ENCODE measurements around the gene TMEM119. TPM values are rescaled to one million over a fixed set of nuclear protein-coding genes. Genes with fewer than 3 reads are reported as not detected.
A peak's percentile ranks its signal among the peaks of the same experiment; 100 is the strongest.

TMEM119 gene, protein sequence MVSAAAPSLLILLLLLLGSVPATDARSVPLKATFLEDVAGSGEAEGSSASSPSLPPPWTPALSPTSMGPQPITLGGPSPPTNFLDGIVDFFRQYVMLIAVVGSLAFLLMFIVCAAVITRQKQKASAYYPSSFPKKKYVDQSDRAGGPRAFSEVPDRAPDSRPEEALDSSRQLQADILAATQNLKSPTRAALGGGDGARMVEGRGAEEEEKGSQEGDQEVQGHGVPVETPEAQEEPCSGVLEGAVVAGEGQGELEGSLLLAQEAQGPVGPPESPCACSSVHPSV
- total RNA-seq (2014; rRNA removed; shearing (Covaris generic)) (58.6 and 93.2 TPM in 2 replicates), polyA plus RNA-seq (2016; fragmentation: Nextera tagmentation; extraction: Ambion mirVana) (55.5 and 58.1 TPM in 2 replicates)

DNA sequence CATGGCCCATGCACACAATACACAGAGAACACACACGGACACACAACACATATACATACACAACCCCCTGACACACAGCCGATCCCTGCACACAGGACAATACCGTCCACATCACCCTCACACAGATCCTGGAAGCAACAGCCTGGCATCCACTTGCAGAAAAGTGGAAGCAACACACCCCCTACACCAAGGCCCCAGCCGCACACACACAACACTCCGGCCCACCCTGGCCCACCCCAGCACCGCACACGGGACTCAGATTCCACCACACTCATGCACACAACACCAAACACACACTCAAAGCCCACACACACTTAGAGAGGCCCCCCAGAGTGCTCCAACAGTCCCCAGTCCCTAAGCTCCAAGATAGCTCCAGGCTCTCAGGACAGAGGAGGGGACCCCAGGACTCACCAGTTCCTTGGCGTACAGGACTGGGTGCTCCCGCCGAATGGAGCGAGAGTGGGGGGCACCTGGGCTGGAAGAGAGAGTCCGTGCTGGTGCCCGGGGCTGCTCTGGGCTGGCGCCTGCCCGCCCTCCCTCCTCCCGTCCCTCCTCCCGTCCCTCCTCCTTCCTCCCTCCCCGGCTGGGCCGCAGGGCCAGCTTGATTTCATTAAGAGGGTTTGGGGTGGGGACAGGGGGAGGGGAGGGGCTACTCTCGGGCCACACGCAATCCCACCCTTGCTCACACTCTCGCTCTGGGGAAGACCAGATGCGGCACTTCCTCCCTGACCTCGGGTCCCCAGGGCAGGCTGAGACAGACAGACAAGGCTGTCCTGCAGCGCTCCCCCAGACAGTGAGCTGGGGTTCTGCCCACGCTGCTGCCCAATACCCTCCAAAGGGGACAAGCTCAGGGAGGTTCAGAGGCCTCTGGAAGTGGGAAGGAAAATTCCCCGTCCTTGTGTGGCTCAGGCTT lies at the start of gene TMEM119:
TMEM119 (minus strand) TSS at position 526 of the 913 bp plus-strand sequence. CDS start 5,701 bp downstream, outside the sequence.
- peak; percentile 66 for DNase-seq
- Histone ChIP-seq H3K4me2 (ENCODE audit: unreplicated experiment) (peak within 1 kb of the TSS; percentile 75), H3K9me3 (ENCODE audit: low read depth) (no peaks in the 10 kb centered on the region), H3K9me2 (ENCODE audit: insufficient read depth) (no peaks in the 10 kb centered on the region), H3K4me1 (ENCODE audit: insufficient read depth) (peaks cover 18% of the 10 kb centered on the region), H3K27me3 (replicated peaks; ENCODE audit: insufficient read depth) (no peaks in the 10 kb centered on the region), H3K36me3 (ENCODE audit: low read depth) (no peaks in the 10 kb centered on the region), H3K9ac (peak within 1 kb of the TSS; percentile 69), H3K4me3 (peak within 1 kb of the TSS; percentile 71), H3K27ac (no peak within 1 kb of the TSS), H3K79me2 (ENCODE audit: insufficient read depth) (peaks cover 35% of the 10 kb centered on the region), H2AFZ (peak within 1 kb of the TSS; percentile 63), H3F3A (ENCODE audit: insufficient read depth) (no peaks in the 10 kb centered on the region; the same call in 1 of the 2 replicates), H4K20me1 (ENCODE audit: insufficient read depth) (no peaks in the 10 kb centered on the region)
- in situ Hi-C loops (cut with MboI): no loop called here
- no peak for TF ChIP-seq EZH2phosphoT487 (IDR thresholded peaks at IDR 0.05; ENCODE audit: insufficient read depth, low read depth)
- TF ChIP-seq EZH2 (IDR thresholded peaks at IDR 0.05; ENCODE audit: insufficient read depth, poor library complexity, severe bottlenecking): no peak
- WGBS, 2 experiments (ENCODE audit: low coverage in 1 of 2, low lambda C conversion rate in 2 of 2, missing lambda C conversion rate in 2 of 2): 1 to 2% methylated on average over 16 to 27 of the region's 27 CpGs

DNA sequence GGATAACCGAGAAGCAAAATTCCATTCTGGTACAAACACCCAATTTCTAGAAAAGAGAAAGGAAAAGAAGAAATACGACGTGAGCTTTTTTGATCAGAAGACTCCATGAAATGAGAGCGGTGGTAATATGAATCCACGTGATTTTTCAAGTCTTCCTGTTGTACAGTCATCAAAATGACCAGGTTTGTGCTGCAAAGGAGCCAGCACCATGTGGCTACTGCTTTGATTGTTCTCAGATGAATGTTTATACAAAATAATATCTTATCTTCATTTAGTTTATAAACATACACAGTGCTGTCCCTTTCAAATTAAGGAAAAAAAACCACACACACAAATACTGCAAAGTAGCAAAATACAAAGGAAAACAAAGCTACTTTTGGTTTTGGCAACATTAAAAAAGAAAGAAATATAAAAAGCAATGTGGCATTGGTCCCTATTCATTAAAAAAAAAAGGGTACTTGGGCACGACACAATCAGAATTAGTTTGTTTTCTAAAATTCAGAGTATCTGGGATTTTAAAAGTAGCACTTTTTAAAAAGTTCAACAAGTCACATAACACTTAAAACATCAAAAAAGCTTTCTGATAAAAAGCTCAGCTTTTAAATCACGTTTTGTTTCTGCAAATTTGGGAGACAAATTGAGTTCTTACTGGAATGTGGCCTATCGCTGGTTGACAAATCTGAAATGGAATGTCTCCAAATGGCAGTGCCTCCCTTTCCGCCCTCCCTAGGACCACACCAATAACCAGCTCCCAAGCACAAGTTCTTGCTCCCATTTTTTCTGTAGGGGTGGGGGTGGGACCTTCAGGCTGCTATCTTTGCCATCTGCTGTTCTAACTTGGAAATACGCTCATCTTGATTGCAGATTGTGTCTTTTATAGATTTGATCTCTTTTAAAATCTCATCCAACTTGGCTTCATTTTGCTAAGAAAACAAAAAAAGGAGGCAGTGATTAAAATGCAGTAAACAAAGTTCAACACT lies 49.0 kb upstream of the TMEM119 start:
- in situ Hi-C loops (cut with MboI): no loop called here
- Histone ChIP-seq H3K4me2 (ENCODE audit: unreplicated experiment) (no peak overlapping the region), H3K9ac (peak overlapping the region; percentile 16; the same call in 1 of the 2 replicates), H3K4me3 (no peak overlapping the region), H3F3A (ENCODE audit: insufficient read depth) (peaks cover 89% of the 10 kb centered on the region), H3K4me1 (ENCODE audit: insufficient read depth) (peaks cover 71% of the 10 kb centered on the region), H3K27ac (peak overlapping the region; percentile 92), H3K9me2 (ENCODE audit: insufficient read depth) (no peaks in the 10 kb centered on the region), H4K20me1 (ENCODE audit: insufficient read depth) (no peaks in the 10 kb centered on the region), H3K27me3 (replicated peaks; ENCODE audit: insufficient read depth) (no peaks in the 10 kb centered on the region), H3K79me2 (ENCODE audit: insufficient read depth) (peaks cover 69% of the 10 kb centered on the region), H3K9me3 (ENCODE audit: low read depth) (no peaks in the 10 kb centered on the region), H3K36me3 (ENCODE audit: low read depth) (peaks cover 74% of the 10 kb centered on the region), H2AFZ (no peak overlapping the region)
- TF ChIP-seq EZH2 (IDR thresholded peaks at IDR 0.05; ENCODE audit: insufficient read depth, poor library complexity, severe bottlenecking): no peak
- no peak for TF ChIP-seq EZH2phosphoT487 (IDR thresholded peaks at IDR 0.05; ENCODE audit: insufficient read depth, low read depth)
- whole genome bisulfite sequencing, 2 experiments (ENCODE audit: low coverage in 1 of 2, low lambda C conversion rate in 2 of 2, missing lambda C conversion rate in 2 of 2): 67 to 69% methylated on average over 10 of the region's 10 CpGs
- DNase-seq: peak; percentile 47

GRCh38 chr12:108645686-108646599 lies 48.1 kb upstream of the TMEM119 start:
- H3K27ac ChIP-seq: peak overlapping the region; percentile 92; the same call in 1 of the 2 replicates
- H3K9me3 ChIP-seq (ENCODE audit: low read depth): no peaks in the 10 kb centered on the region
- peaks cover 60% of the 10 kb centered on the region for H3K79me2 ChIP-seq (ENCODE audit: insufficient read depth)
- H3F3A ChIP-seq (ENCODE audit: insufficient read depth): peaks cover 90% of the 10 kb centered on the region
- H3K27me3 ChIP-seq (replicated peaks; ENCODE audit: insufficient read depth): no peaks in the 10 kb centered on the region
- 80 to 83% methylated on average over 15 of the region's 15 CpGs for WGBS, 2 experiments (ENCODE audit: low coverage in 1 of 2, low lambda C conversion rate in 2 of 2, missing lambda C conversion rate in 2 of 2)
- H3K9me2 ChIP-seq (ENCODE audit: insufficient read depth): no peaks in the 10 kb centered on the region
- H3K4me2 ChIP-seq (ENCODE audit: unreplicated experiment): no peak overlapping the region
- H3K9ac ChIP-seq: no peak overlapping the region
- H3K36me3 ChIP-seq (ENCODE audit: low read depth): peaks cover 65% of the 10 kb centered on the region
- DNase-seq: no peak
- in situ Hi-C loops (cut with MboI): no loop called here
- no peak overlapping the region for H2AFZ ChIP-seq
- no peak for TF ChIP-seq EZH2phosphoT487 (IDR thresholded peaks at IDR 0.05; ENCODE audit: insufficient read depth, low read depth)
- no peak for TF ChIP-seq EZH2 (IDR thresholded peaks at IDR 0.05; ENCODE audit: insufficient read depth, poor library complexity, severe bottlenecking)
- peaks cover 81% of the 10 kb centered on the region for H3K4me1 ChIP-seq (ENCODE audit: insufficient read depth)
- H3K4me3 ChIP-seq: no peak overlapping the region
- no peaks in the 10 kb centered on the region for H4K20me1 ChIP-seq (ENCODE audit: insufficient read depth)

All from GM23248 (cell line).